22Rv1 (cell line): Measurements from ENCODE around the gene MYCBPAP.

Experiments
- ZFX ChIP-seq: fragments of 450-650 bp; IDR thresholded peaks from 2 replicates; pipeline ENCODE4 v1.6.1; 2017; ENCODE audit warnings: antibody characterized with exemption, borderline replicate concordance
- TF ChIP-seq, protein P1 (sequence below): fragments of 450-650 bp; IDR thresholded peaks from 2 replicates; pipeline ENCODE4 v1.5.1; 2017; ENCODE audit warnings: mild to moderate bottlenecking

DNA sequence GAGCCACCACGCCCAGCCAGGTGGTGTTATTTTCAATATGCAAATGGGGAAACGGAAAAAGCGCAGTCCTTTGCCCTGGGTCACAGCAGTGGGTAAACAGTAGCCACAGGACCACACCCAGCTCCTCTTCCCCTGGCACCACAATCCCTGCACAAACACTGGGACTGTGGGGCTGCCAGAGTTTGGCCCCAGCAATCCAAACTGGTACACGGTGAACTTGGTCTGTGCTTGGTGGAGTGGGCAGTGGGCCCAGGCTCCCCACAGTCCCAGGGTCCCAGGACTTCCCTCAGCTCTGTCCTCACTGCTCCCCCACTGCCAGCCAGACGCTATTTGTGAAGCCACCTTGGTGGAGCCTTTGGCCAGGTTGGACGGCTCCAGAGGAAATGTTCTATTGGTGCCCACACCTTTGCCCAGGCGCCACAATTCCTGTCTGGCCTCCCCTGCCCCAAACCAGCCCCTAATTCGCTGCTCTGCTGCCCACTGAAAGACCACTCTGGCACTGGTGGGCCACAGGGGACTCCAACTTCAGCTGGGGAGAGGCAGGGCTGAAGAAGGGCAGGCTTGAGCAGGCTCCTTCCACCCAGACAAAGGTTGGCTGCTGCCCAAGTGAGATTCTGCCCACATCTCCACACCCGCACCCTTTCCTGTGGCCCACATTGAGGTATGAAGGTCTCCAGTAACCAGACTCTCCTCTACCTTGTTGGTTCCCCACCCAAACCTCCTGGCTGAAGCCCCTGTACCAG is 41.7 kb upstream of the MYCBPAP start:
- TF ChIP-seq, protein P1, sequence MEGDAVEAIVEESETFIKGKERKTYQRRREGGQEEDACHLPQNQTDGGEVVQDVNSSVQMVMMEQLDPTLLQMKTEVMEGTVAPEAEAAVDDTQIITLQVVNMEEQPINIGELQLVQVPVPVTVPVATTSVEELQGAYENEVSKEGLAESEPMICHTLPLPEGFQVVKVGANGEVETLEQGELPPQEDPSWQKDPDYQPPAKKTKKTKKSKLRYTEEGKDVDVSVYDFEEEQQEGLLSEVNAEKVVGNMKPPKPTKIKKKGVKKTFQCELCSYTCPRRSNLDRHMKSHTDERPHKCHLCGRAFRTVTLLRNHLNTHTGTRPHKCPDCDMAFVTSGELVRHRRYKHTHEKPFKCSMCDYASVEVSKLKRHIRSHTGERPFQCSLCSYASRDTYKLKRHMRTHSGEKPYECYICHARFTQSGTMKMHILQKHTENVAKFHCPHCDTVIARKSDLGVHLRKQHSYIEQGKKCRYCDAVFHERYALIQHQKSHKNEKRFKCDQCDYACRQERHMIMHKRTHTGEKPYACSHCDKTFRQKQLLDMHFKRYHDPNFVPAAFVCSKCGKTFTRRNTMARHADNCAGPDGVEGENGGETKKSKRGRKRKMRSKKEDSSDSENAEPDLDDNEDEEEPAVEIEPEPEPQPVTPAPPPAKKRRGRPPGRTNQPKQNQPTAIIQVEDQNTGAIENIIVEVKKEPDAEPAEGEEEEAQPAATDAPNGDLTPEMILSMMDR, result no peak
- no peak for TF ChIP-seq ZFX
